Esophagus squamous epithelium (tissue), 4 donors: ENCODE measurements around the gene OR5AU1. TPM values are rescaled to one million over a fixed set of nuclear protein-coding genes. Genes with fewer than 3 reads are reported as not detected.

Experiments
- small RNA-seq, 4 donors: library from RNA; depleted of rRNA; stranded (forward); fragments of <200 nt; gene quantifications; one replicate each; pipeline ENCODE3, GENCODE V24; 2016
- total RNA-seq, 4 donors: library from RNA; depleted of rRNA; stranded (reverse); fragments of >200 nt; gene quantifications; one replicate each; pipeline ENCODE4 v1.1.0, GENCODE V29; 2016

The OR5AU1 gene
- total RNA-seq, 4 donors from 2014 or later = not detected

Small RNA genes lying within 50 kb of the gene (small RNA-seq; reads per million reads assigned to genes)
- gene RNU6-252P = 0 reads per million in 4 donors

Other genes with a start within 250 kb of the OR5AU1 start
- gene RNASE2, start 200.6 kb downstream of the OR5AU1 start, total RNA-seq = 1 to 10 TPM in 1 of 4 donors, under 1 TPM in 2, not detected in 1; 0.44 to 1.3 (median 0.44) TPM
- 10 to 100 TPM; 53.6 to 74.6 (median 68.5) TPM for gene METTL17, start 166.1 kb downstream of the OR5AU1 start, total RNA-seq
- 10 to 100 TPM in 3 of 4 donors, 1 to 10 TPM in 1; 8.6 to 23.2 (median 14.9) TPM for gene SLC39A2, start 156.8 kb downstream of the OR5AU1 start, total RNA-seq
- gene NDRG2, start 131.0 kb downstream of the OR5AU1 start, total RNA-seq = 100 to 1,000 TPM in 3 of 4 donors, 10 to 100 TPM in 1; 96.3 to 209 (median 142) TPM
- not detected for gene TPPP2, start 125.8 kb downstream of the OR5AU1 start, total RNA-seq
- not detected for gene RNASE13, start 121.3 kb downstream of the OR5AU1 start, total RNA-seq
- gene RNASE7, start 113.7 kb downstream of the OR5AU1 start, total RNA-seq = 10 to 100 TPM in 1 of 4 donors, 1 to 10 TPM in 1, under 1 TPM in 1, not detected in 1; 0.97 to 13.3 (median 1.1) TPM
- not detected for gene RNASE8, start 98.2 kb downstream of the OR5AU1 start, total RNA-seq
- 10 to 100 TPM in 1 of 4 donors, 1 to 10 TPM in 3; 1.3 to 10.3 (median 3.6) TPM for gene ARHGEF40, start 85.8 kb downstream of the OR5AU1 start, total RNA-seq
- gene ZNF219, start 57.4 kb downstream of the OR5AU1 start, total RNA-seq = 10 to 100 TPM; 47.1 to 68.3 (median 61.3) TPM
- 1 to 10 TPM in 1 of 4 donors, under 1 TPM in 1, not detected in 2; 0.95 to 1.5 TPM for gene TMEM253, start 55.0 kb downstream of the OR5AU1 start, total RNA-seq
- 100 to 1,000 TPM; 252 to 651 (median 476) TPM for gene HNRNPC, start 113.4 kb upstream of the OR5AU1 start, total RNA-seq
- gene RPGRIP1, start 124.0 kb upstream of the OR5AU1 start, total RNA-seq = not detected
- gene SUPT16H, start 228.0 kb upstream of the OR5AU1 start, total RNA-seq = 10 to 100 TPM; 24.8 to 67.7 (median 47.8) TPM